Activated CD8-positive, alpha-beta T cell treated with anti-CD3 and anti-CD28 coated beads for 36 hours (primary cell): ENCODE data around the gene CSAD. TPM values are rescaled to one million over a fixed set of nuclear protein-coding genes. Genes with fewer than 3 reads are reported as not detected.
A peak's percentile ranks its signal among the peaks of the same experiment; 100 is the strongest.

Experiments used
- ATAC-seq: fragments of 200-7000 bp; cut with Tn5 transposase; one replicate; pipeline ENCODE4 v1.10.0; 2021; ENCODE audit warnings: mild to moderate bottlenecking, moderate library complexity
- CTCF ChIA-PET: fragments of 350-600 bp; sonication (Branson Sonifier 250); formaldehyde crosslinking; loops from one replicate; lab custom pipeline; 2021; ENCODE audit warnings: antibody characterized with exemption; lab: Charles Lee
- POLR2A ChIA-PET: fragments of 350-600 bp; sonication (Branson Sonifier 250); formaldehyde crosslinking; loops from one replicate; lab custom pipeline; 2021; ENCODE audit warnings: antibody characterized with exemption; lab: Charles Lee
- DNase-seq: peaks from one replicate; pipeline ENCODE4 v3.0.0-alpha.2; 2020
- H3K27ac Mint-ChIP-seq: one replicate; pipeline ENCODE4 v1.8.0; 2021; ENCODE audit warnings: mild to moderate bottlenecking, mixed read lengths
- H3K27me3 Mint-ChIP-seq: one replicate; pipeline ENCODE4 v1.8.0; 2021; ENCODE audit warnings: mixed read lengths
- H3K36me3 Mint-ChIP-seq: one replicate; pipeline ENCODE4 v1.8.0; 2021; ENCODE audit warnings: low read depth, mixed read lengths
- H3K4me1 Mint-ChIP-seq: one replicate; pipeline ENCODE4 v1.8.0; 2021; ENCODE audit warnings: low read depth, mixed read lengths
- H3K4me3 Mint-ChIP-seq: one replicate; pipeline ENCODE4 v1.8.0; 2021; ENCODE audit warnings: mild to moderate bottlenecking, moderate library complexity, mixed read lengths
- H3K9me3 Mint-ChIP-seq: one replicate; pipeline ENCODE4 v1.8.0; 2021; ENCODE audit warnings: mixed read lengths
- CTCF ChIP-seq: fragments of 200-600 bp; IDR thresholded peaks from one replicate; pipeline ENCODE4 v1.8.0; 2022; ENCODE audit warnings: antibody characterized with exemption, mild to moderate bottlenecking
- intact Hi-C: fragments of 100-400 bp; cut with micrococcal nuclease; formaldehyde crosslinking; loops from one replicate; pipeline ENCODE4 v1.10.0; 2022
- total RNA-seq, 2 experiments: library from RNA; stranded (reverse); gene quantifications; one replicate each; pipeline ENCODE4 v1.2.3, GENCODE V29; 2021

CSAD gene
- 10 to 100 TPM; 13.8 to 18.6 TPM for total RNA-seq

- CTCF ChIA-PET, result interaction anchor here (0.7 to 17.7 kb wide), 17 partner anchors 8 to 165 kb away, joined by 3 to 199 read pairs (median 6); partner anchors contain the start of genes AAAS, ESPL1 and SOAT2
- H3K9me3 Mint-ChIP-seq, result no peaks in the 10 kb centered on the region
- peak within 1 kb of the TSS; percentile 96 for H3K27ac Mint-ChIP-seq
- POLR2A ChIA-PET, result interaction anchor here (0.6 to 6.7 kb wide), 19 partner anchors 11 to 193 kb away, joined by 3 to 91 read pairs (median 6); partner anchors contain the start of genes AAAS, ESPL1, IGFBP6 and ITGB7
- ATAC-seq, result peak; percentile 95
- DNase-seq, result peak; percentile 99
- intact Hi-C loops, result no loop called here
- peaks cover 51% of the 10 kb centered on the region for H3K4me1 Mint-ChIP-seq
- no peak for TF ChIP-seq CTCF
- no peaks in the 10 kb centered on the region for H3K27me3 Mint-ChIP-seq
- peak within 1 kb of the TSS; percentile 89 for H3K4me3 Mint-ChIP-seq
- H3K36me3 Mint-ChIP-seq, result peaks cover 32% of the 10 kb centered on the region
Observed at GRCh38 chr12:53180220-53180930, at the start of gene CSAD, which contains the start of gene ZNF740. CSAD (minus strand) TSS chr12:53180925; CDS start chr12:53173470, 7,455 bp downstream. ZNF740 (plus strand) TSS chr12:53180722; CDS start chr12:53181984, 1,262 bp downstream.

- ChIA-PET POLR2A (interaction anchor here (1.3 to 2.2 kb wide), 4 partner anchors 10 to 69 kb away, joined by 3 to 13 read pairs (median 4); partner anchors contain the start of gene MYG1), CTCF (interaction anchor here (1.1 kb wide), 2 partner anchors 16 to 21 kb away, joined by 3 to 6 read pairs; a partner anchor contains a TSS)
- H3K9me3 Mint-ChIP-seq, result no peaks in the 10 kb centered on the region
- peak overlapping the region; percentile 14 for H3K27ac Mint-ChIP-seq
- H3K36me3 Mint-ChIP-seq, result peaks cover under 1% of the 10 kb centered on the region
- H3K27me3 Mint-ChIP-seq, result no peaks in the 10 kb centered on the region
- no peak for TF ChIP-seq CTCF
- ATAC-seq, result no peak
- DNase-seq, result peak; percentile 34
- H3K4me1 Mint-ChIP-seq, result peaks cover 68% of the 10 kb centered on the region
- intact Hi-C loops, result no loop called here
- no peak overlapping the region for H3K4me3 Mint-ChIP-seq
Observed at GRCh38 chr12:53230108-53230845, 49.6 kb upstream of the CSAD start.

- ChIA-PET CTCF (interaction anchor here (0.9 to 1.1 kb wide), 3 partner anchors 15 to 66 kb away, joined by 3 to 6 read pairs (median 3); partner anchors contain the start of gene PFDN5), POLR2A (interaction anchor here (1.0 to 2.2 kb wide), 5 partner anchors 10 to 28 kb away, joined by 3 to 13 read pairs (median 4); a partner anchor contains a TSS)
- no peaks in the 10 kb centered on the region for H3K9me3 Mint-ChIP-seq
- no peak for TF ChIP-seq CTCF
- peaks cover 68% of the 10 kb centered on the region for H3K4me1 Mint-ChIP-seq
- intact Hi-C loops, result no loop called here
- H3K27ac Mint-ChIP-seq, result peak overlapping the region; percentile 18
- DNase-seq (no peak), ATAC-seq (no peak)
- peaks cover 2% of the 10 kb centered on the region for H3K36me3 Mint-ChIP-seq
- H3K4me3 Mint-ChIP-seq, result no peak overlapping the region
- H3K27me3 Mint-ChIP-seq, result no peaks in the 10 kb centered on the region
Observed at GRCh38 chr12:53229454-53229853, 48.7 kb upstream of the CSAD start.

GRCh38 chr12:53227836-53228235 is 47.1 kb upstream of the CSAD start:
- Mint-ChIP-seq H3K36me3 (peaks cover 2% of the 10 kb centered on the region), H3K4me3 (no peak overlapping the region), H3K4me1 (peaks cover 69% of the 10 kb centered on the region), H3K27me3 (no peaks in the 10 kb centered on the region), H3K27ac (no peak overlapping the region), H3K9me3 (no peaks in the 10 kb centered on the region)
- ATAC-seq, result no peak
- POLR2A ChIA-PET, result interaction anchor here (1.3 kb wide), 1 partner anchor 24 kb away, joined by 5 read pairs; a partner anchor contains a TSS
- TF ChIP-seq CTCF, result no peak
- intact Hi-C loops, result no loop called here
- CTCF ChIA-PET, result interaction anchor here (1.9 kb wide), 1 partner anchor 16 kb away, joined by 4 read pairs; no protein-coding TSS in a partner anchor
- no peak for DNase-seq
